ENCODE measurements around the gene ZNF697.

DNA sequence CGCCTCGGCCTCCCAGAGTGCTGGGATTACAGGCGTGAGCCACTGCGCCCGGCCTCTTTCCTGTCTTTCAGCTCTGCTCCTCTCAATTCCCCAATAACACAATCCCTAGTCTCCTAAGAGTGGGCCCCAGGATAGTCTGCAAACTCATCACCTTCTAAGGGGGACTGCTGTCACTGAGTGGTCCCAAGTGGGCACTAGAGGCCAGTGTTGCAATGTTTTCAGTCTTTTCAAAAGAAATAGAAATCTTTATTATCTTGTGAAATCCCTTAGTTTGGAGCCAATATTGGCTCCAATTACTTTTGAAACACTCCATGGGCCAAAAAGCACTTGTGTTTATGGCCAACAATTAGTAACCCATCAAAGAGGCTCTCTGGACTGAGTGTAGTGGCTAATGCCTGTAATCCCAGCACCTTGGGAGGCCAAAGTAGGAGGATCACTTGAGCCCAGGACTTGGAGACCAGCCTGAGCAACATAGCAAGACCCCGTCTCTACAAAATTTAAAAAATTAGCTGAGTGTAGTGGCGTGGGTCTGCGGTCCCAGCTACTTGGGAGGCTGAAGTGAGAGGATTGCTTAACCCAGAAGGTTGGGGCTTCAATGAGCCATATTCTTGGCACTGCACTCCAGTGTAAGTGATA is 28.6 kb upstream of the ZNF697 start:
- TF ChIP-seq, protein P1, sequence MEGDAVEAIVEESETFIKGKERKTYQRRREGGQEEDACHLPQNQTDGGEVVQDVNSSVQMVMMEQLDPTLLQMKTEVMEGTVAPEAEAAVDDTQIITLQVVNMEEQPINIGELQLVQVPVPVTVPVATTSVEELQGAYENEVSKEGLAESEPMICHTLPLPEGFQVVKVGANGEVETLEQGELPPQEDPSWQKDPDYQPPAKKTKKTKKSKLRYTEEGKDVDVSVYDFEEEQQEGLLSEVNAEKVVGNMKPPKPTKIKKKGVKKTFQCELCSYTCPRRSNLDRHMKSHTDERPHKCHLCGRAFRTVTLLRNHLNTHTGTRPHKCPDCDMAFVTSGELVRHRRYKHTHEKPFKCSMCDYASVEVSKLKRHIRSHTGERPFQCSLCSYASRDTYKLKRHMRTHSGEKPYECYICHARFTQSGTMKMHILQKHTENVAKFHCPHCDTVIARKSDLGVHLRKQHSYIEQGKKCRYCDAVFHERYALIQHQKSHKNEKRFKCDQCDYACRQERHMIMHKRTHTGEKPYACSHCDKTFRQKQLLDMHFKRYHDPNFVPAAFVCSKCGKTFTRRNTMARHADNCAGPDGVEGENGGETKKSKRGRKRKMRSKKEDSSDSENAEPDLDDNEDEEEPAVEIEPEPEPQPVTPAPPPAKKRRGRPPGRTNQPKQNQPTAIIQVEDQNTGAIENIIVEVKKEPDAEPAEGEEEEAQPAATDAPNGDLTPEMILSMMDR (IDR thresholded peaks at IDR 0.05; ENCODE audit: insufficient read depth, low read depth, low read length) = no peak
- no peak for TF ChIP-seq EZH2 (IDR thresholded peaks at IDR 0.05; ENCODE audit: insufficient read depth, low read length)

Measured in astrocyte (in vitro differentiated cells and primary cell).